ENCODE measurements around the gene PRKAR1B.

The PRKAR1B gene

DNA sequence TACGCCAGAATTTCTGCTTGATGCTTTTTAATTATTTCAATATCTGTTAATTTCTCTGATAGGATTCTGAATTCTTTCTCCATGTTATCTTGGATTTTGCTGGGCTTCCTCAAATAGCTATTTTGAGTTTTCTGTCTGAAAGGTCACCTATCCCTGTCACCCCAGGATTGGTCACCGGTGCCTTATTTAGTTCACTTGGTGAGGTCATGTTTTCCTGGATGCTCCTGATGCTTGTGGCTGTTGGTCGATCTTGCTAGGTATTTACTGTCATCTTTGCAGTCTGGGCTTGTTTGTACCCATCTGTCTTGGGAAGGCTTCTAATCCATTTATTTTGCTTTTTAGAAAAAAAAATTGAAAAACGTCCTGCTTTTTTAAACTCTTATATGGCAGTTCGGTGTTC, 11.2 kb upstream of the PRKAR1B start:
- DNase-seq (ENCODE audit: extremely low read depth, insufficient read length) = no peak
- no peaks in the 10 kb centered on the region for H3K27me3 ChIP-seq (replicated peaks; ENCODE audit: control insufficient read depth, insufficient read depth, low read length)
- no peak overlapping the region for H3K4me3 ChIP-seq (replicated peaks; ENCODE audit: low read depth, low read length)
- TF ChIP-seq, protein P1, sequence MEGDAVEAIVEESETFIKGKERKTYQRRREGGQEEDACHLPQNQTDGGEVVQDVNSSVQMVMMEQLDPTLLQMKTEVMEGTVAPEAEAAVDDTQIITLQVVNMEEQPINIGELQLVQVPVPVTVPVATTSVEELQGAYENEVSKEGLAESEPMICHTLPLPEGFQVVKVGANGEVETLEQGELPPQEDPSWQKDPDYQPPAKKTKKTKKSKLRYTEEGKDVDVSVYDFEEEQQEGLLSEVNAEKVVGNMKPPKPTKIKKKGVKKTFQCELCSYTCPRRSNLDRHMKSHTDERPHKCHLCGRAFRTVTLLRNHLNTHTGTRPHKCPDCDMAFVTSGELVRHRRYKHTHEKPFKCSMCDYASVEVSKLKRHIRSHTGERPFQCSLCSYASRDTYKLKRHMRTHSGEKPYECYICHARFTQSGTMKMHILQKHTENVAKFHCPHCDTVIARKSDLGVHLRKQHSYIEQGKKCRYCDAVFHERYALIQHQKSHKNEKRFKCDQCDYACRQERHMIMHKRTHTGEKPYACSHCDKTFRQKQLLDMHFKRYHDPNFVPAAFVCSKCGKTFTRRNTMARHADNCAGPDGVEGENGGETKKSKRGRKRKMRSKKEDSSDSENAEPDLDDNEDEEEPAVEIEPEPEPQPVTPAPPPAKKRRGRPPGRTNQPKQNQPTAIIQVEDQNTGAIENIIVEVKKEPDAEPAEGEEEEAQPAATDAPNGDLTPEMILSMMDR (IDR thresholded peaks at IDR 0.05; ENCODE audit: insufficient read depth, low read length, poor library complexity, severe bottlenecking) = no peak
- peaks cover 14% of the 10 kb centered on the region for H3K36me3 ChIP-seq (ENCODE audit: control insufficient read depth, insufficient read depth, low read length)

DNA sequence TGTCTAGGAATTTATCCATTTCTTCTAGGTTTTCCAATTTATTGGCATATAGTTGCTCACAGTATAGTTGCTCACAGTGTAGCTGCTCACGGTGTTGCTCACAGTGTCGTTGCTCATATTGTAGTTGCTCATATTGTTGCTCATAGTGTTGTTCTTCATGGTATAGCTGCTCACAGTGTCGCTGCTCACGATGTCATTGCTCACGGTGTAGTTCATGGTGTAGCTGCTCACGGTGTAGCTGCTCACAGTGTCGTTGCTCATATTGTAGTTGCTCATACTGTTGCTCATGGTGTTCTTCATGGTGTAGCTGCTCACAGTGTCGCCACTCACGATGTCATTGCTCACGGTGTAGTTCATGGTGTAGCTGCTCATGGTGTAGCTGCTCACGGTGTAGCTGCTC, 7.7 kb upstream of the PRKAR1B start:
- Histone ChIP-seq H3K4me3 (replicated peaks; ENCODE audit: low read depth, low read length) (no peak overlapping the region), H3K36me3 (ENCODE audit: control insufficient read depth, insufficient read depth, low read length) (peaks cover 17% of the 10 kb centered on the region), H3K27me3 (replicated peaks; ENCODE audit: control insufficient read depth, insufficient read depth, low read length) (no peaks in the 10 kb centered on the region)
- TF ChIP-seq, protein P1 (IDR thresholded peaks at IDR 0.05; ENCODE audit: insufficient read depth, low read length, poor library complexity, severe bottlenecking) = no peak
- DNase-seq (ENCODE audit: extremely low read depth, insufficient read length) = no peak

DNA sequence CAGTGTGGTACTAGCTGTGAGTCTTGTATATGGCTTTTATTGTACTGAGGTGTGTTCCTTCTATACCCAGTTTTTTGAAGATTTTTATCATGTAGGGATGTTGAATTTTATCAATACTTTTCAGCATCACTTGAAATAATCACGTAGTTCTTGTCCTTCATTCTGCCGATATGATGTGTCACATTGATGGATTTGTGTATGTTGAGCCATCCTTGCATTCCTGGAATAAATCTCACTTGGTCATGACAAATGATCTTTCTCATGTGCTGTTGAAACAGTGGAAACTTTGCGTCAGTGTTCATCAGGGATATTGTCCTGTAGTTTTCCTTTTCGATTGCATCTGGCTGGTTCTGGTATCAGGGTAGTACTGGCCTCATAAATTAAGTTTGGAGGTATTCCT, 7.1 kb upstream of the PRKAR1B start:
- H3K4me3 ChIP-seq (replicated peaks; ENCODE audit: low read depth, low read length) = no peak overlapping the region
- TF ChIP-seq, protein P1 (IDR thresholded peaks at IDR 0.05; ENCODE audit: insufficient read depth, low read length, poor library complexity, severe bottlenecking) = no peak
- peaks cover 18% of the 10 kb centered on the region for H3K36me3 ChIP-seq (ENCODE audit: control insufficient read depth, insufficient read depth, low read length)
- DNase-seq (ENCODE audit: extremely low read depth, insufficient read length) = no peak
- H3K27me3 ChIP-seq (replicated peaks; ENCODE audit: control insufficient read depth, insufficient read depth, low read length) = no peaks in the 10 kb centered on the region

DNA sequence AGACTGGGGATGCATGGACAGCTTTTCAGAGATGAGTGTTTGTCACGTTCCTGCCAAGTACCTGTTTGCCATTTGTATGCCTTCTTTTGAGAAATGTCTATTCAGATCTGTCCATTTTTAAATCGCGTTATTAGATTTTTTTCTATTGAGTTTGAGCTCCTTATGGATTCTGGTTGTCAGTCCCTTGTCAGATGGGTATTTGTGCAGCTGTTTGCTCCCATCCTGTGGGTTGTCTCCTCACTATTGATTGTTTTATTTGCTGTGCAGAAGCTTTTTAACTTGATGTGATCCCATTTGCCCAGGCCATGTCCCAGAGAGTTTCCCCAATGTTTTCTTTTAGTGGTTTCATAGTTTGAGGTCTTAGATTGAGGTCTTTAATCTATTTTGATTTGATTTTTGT, 5.5 kb upstream of the PRKAR1B start:
- no peaks in the 10 kb centered on the region for H3K27me3 ChIP-seq (replicated peaks; ENCODE audit: control insufficient read depth, insufficient read depth, low read length)
- DNase-seq (ENCODE audit: extremely low read depth, insufficient read length) = no peak
- H3K36me3 ChIP-seq (ENCODE audit: control insufficient read depth, insufficient read depth, low read length) = peaks cover 17% of the 10 kb centered on the region
- TF ChIP-seq, protein P1 (IDR thresholded peaks at IDR 0.05; ENCODE audit: insufficient read depth, low read length, poor library complexity, severe bottlenecking) = no peak
- no peak overlapping the region for H3K4me3 ChIP-seq (replicated peaks; ENCODE audit: low read depth, low read length)

DNA sequence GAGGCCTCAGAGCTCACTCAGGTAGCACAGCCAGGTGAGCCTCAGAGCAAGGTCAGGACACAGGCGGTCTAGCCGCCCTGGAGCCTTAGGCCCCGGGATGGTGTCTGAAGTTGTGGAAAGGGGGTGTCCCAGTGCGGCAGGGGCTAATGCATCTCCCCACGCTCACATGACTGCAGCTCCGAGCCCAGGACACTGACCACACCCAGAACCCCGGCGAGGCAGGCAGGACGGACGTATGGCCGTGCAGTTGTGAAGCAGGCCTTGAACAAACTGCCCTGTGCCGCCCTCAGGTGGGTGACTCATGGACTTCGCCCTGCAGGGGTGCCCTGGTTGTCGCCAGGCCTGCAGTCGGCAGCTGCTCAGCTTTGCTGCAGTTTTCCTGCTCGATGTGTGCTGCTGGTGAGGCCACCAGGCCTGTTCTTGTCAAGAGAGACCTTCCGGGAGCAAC, 5.0 kb upstream of the PRKAR1B start:
- peaks cover 17% of the 10 kb centered on the region for H3K36me3 ChIP-seq (ENCODE audit: control insufficient read depth, insufficient read depth, low read length)
- DNase-seq (ENCODE audit: extremely low read depth, insufficient read length) = no peak
- TF ChIP-seq, protein P1 (IDR thresholded peaks at IDR 0.05; ENCODE audit: insufficient read depth, low read length, poor library complexity, severe bottlenecking) = no peak
- H3K27me3 ChIP-seq (replicated peaks; ENCODE audit: control insufficient read depth, insufficient read depth, low read length) = no peaks in the 10 kb centered on the region
- no peak overlapping the region for H3K4me3 ChIP-seq (replicated peaks; ENCODE audit: low read depth, low read length)

DNA sequence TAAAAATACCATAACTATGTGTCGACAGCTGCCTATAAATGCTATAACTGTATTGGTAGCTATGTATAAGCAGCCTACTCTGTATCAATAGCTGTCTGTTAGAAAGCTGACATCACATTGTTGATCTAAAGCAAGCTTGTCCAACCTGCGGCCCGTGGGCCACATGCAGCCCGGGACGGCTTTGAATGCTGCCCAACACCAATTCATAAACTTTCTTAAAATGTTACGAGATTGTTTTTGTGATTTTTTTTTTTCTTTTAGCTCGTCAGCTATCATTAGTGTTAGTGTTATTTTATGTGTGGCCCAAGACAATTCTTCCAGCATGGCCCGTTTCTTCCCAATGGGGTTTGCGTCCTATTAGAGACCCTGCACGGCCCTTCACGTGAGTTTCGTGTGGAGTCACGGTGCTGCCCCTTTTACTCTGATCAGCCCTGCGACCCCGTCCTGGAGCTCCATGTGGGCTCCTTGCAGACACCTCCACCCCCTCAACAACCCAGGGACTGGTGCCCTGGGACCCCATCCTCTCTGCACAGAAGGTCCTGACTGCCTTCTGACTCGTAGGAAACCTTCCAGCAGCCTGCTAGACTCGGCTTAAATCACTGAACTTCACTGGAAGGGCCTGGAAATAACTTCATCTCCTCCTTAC, 4.5 kb upstream of the PRKAR1B start:
- TF ChIP-seq, protein P1 (IDR thresholded peaks at IDR 0.05; ENCODE audit: insufficient read depth, low read length, poor library complexity, severe bottlenecking) = no peak

More for the DNA sequence above, 4.5 kb upstream of the PRKAR1B start:
- DNase-seq (ENCODE audit: extremely low read depth, insufficient read length) = no peak
- Histone ChIP-seq H3K27me3 (replicated peaks; ENCODE audit: control insufficient read depth, insufficient read depth, low read length) (no peaks in the 10 kb centered on the region), H3K4me3 (replicated peaks; ENCODE audit: low read depth, low read length) (no peak overlapping the region), H3K36me3 (ENCODE audit: control insufficient read depth, insufficient read depth, low read length) (peaks cover 17% of the 10 kb centered on the region)
